Measurements from ENCODE around the gene IMPG1. TPM values are rescaled to one million over a fixed set of nuclear protein-coding genes. Genes with fewer than 3 reads are reported as not detected.

The IMPG1 gene
- total RNA-seq, 2 donors from 2014 or later, result not detected

DNA sequence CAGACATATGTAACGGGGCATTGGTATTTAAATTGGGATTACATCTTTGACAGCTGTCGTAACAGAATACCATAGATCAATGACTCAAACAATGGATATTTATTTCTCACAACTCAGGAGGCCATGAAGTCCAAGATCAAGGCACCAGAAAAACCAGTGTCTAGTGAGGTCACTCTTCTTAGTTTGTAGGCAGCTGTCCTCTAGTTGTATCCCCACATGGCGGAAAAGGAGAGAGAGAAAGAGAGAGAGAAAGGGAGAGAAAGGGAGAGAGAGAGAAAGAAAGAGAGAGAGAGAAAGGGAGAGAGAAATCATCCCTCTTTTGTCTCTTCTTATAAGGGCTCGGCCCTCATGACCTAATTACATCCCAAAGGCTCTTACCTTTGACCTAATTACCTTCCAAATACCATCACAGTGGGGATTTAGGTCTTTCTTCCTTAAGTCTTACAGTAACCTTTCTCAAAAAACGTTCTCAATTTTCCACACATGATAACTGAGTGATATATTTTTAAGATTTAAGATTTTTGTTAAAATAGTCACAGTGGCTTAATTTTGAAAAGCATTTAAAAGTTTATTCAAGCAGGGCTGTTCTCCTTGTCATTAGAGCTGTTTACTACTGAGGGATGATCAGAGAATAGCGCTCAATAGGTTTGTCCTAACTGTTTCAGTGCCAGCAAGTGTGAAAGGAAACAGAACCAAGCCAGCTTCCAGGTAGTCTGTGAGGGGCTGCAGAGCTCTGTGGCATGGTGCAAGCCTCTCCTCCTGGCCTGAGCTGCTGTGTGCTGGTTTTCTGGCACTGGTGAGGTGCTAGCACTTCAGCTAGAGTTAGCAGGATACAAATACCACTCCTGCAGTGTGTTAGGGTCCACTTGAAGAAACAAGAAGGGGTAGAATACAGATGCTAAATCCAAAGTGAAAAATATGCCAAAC is 79.0 kb downstream of the IMPG1 start:
- Mint-ChIP-seq H3K27ac (no peak overlapping the region), H3K27me3 (peaks cover 4% of the 10 kb centered on the region), H3K9me3 (no peaks in the 10 kb centered on the region), H3K4me3 (no peak overlapping the region), H3K4me1 (no peaks in the 10 kb centered on the region), H3K36me3 (ENCODE audit: low read depth) (no peaks in the 10 kb centered on the region)
- no peak for ATAC-seq (replicated peaks)

GRCh38 chr6:75991941-75992340 is 80.5 kb downstream of the IMPG1 start:
- H3K4me1 Mint-ChIP-seq, result no peaks in the 10 kb centered on the region
- H3K27me3 Mint-ChIP-seq, result peaks cover 4% of the 10 kb centered on the region
- no peaks in the 10 kb centered on the region for H3K9me3 Mint-ChIP-seq
- no peak overlapping the region for H3K4me3 Mint-ChIP-seq
- no peak for ATAC-seq (replicated peaks)
- no peaks in the 10 kb centered on the region for H3K36me3 Mint-ChIP-seq (ENCODE audit: low read depth)
- no peak overlapping the region for H3K27ac Mint-ChIP-seq

GRCh38 chr6:75986935-75987334 is 85.5 kb downstream of the IMPG1 start:
- Mint-ChIP-seq H3K4me3 (no peak overlapping the region), H3K9me3 (no peaks in the 10 kb centered on the region), H3K36me3 (ENCODE audit: low read depth) (no peaks in the 10 kb centered on the region), H3K27ac (no peak overlapping the region), H3K27me3 (no peaks in the 10 kb centered on the region), H3K4me1 (no peaks in the 10 kb centered on the region)
- no peak for ATAC-seq (replicated peaks)

- ATAC-seq (replicated peaks), result no peak
- Mint-ChIP-seq H3K27ac (no peak overlapping the region), H3K9me3 (no peaks in the 10 kb centered on the region)
Observed at GRCh38 chr6:75975904-75976303, 96.6 kb downstream of the IMPG1 start.

GRCh38 chr6:75970093-75970492 is 102.4 kb downstream of the IMPG1 start:
- no peak overlapping the region for H3K27ac Mint-ChIP-seq
- H3K4me3 Mint-ChIP-seq, result no peak overlapping the region
- no peaks in the 10 kb centered on the region for H3K4me1 Mint-ChIP-seq
- no peaks in the 10 kb centered on the region for H3K9me3 Mint-ChIP-seq
- no peak for ATAC-seq (replicated peaks)
- H3K27me3 Mint-ChIP-seq, result peaks cover 5% of the 10 kb centered on the region
- H3K36me3 Mint-ChIP-seq (ENCODE audit: low read depth), result no peaks in the 10 kb centered on the region

More at GRCh38 chr6:75975904-75976303, 96.6 kb downstream of the IMPG1 start:
- H3K4me1 Mint-ChIP-seq, result no peaks in the 10 kb centered on the region
- H3K27me3 Mint-ChIP-seq, result peaks cover 3% of the 10 kb centered on the region
- H3K4me3 Mint-ChIP-seq, result no peak overlapping the region
- H3K36me3 Mint-ChIP-seq (ENCODE audit: low read depth), result no peaks in the 10 kb centered on the region

GRCh38 chr6:75968143-75968542 is 104.3 kb downstream of the IMPG1 start:
- ATAC-seq (replicated peaks), result no peak
- no peaks in the 10 kb centered on the region for H3K36me3 Mint-ChIP-seq (ENCODE audit: low read depth)
- no peak overlapping the region for H3K27ac Mint-ChIP-seq
- H3K27me3 Mint-ChIP-seq, result peaks cover 5% of the 10 kb centered on the region
- no peaks in the 10 kb centered on the region for H3K9me3 Mint-ChIP-seq
- no peak overlapping the region for H3K4me3 Mint-ChIP-seq
- H3K4me1 Mint-ChIP-seq, result no peaks in the 10 kb centered on the region

DNA sequence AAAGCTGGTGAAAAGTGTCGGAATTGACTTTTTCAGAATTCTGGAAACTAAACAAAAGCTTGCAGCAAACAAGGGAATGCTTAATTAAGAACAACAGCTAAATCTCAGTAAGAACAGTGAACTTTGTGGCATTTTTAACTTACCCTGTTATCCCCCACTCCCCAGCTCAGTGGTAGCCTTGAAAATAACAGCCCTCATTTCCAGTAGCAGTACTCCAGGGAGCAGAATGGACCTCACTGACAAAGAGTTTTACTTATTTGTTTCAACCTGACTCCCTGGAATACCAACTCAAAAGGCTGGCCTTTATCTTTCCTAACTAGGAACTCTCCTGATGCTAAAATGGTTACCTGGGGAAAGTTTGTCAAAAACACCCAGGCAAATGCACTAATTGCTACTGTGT is 108.9 kb downstream of the IMPG1 start:
- H3K27ac Mint-ChIP-seq, result no peak overlapping the region
- no peaks in the 10 kb centered on the region for H3K9me3 Mint-ChIP-seq
- no peak overlapping the region for H3K4me3 Mint-ChIP-seq
- no peaks in the 10 kb centered on the region for H3K36me3 Mint-ChIP-seq (ENCODE audit: low read depth)
- peaks cover 2% of the 10 kb centered on the region for H3K27me3 Mint-ChIP-seq
- ATAC-seq (replicated peaks), result no peak
- H3K4me1 Mint-ChIP-seq, result no peaks in the 10 kb centered on the region

- no peak for ATAC-seq (replicated peaks)
- Mint-ChIP-seq H3K27ac (no peak overlapping the region), H3K27me3 (peaks cover 6% of the 10 kb centered on the region), H3K36me3 (ENCODE audit: low read depth) (no peaks in the 10 kb centered on the region), H3K4me1 (no peaks in the 10 kb centered on the region), H3K4me3 (no peak overlapping the region), H3K9me3 (no peaks in the 10 kb centered on the region)
Observed at GRCh38 chr6:75952128-75952527, 120.3 kb downstream of the IMPG1 start.

GRCh38 chr6:75947935-75948334 is 124.5 kb downstream of the IMPG1 start:
- no peaks in the 10 kb centered on the region for H3K36me3 Mint-ChIP-seq (ENCODE audit: low read depth)
- H3K9me3 Mint-ChIP-seq, result no peaks in the 10 kb centered on the region
- no peak overlapping the region for H3K4me3 Mint-ChIP-seq
- H3K4me1 Mint-ChIP-seq, result no peaks in the 10 kb centered on the region
- no peak for ATAC-seq (replicated peaks)
- peaks cover 16% of the 10 kb centered on the region for H3K27me3 Mint-ChIP-seq
- H3K27ac Mint-ChIP-seq, result no peak overlapping the region

DNA sequence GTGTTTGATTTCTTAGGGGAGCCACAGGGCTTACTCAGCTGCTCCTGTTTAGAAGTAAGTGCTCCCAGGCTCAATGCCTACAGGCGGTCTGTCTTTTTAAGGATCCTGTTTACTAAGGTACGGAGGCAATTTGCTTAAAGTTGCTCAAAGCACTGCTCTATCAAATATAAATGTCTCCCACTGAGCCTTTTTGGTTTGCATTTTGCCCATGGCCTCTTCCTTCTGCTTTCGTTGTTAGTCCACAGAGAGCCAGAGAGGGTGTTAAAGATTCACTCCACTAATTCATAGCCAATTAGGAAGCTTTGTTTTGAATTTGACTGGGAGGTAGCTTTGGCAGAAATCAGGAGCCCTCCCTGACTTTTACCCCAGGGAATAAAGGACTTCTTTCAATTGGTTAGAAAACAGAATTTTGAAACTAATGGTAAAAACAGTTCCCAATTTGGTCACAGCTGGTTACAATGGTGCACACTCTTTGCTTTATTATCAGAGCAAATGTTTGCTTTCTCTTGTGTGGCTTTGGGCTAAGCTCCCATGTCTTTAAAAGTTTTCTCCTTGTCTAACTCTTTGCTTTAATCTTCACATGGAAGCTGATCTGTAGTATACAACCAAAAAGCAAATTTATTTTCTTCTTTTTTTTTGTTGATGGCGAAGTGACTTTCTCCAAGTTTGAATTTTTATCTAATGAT is 126.2 kb downstream of the IMPG1 start:
- Mint-ChIP-seq H3K36me3 (ENCODE audit: low read depth) (no peaks in the 10 kb centered on the region), H3K4me1 (no peaks in the 10 kb centered on the region), H3K27me3 (peaks cover 18% of the 10 kb centered on the region), H3K27ac (no peak overlapping the region), H3K4me3 (no peak overlapping the region), H3K9me3 (no peaks in the 10 kb centered on the region)
- ATAC-seq (replicated peaks), result no peak

GRCh38 chr6:75943381-75943780 is 129.1 kb downstream of the IMPG1 start:
- ATAC-seq (replicated peaks), result no peak
- no peak overlapping the region for H3K27ac Mint-ChIP-seq
- no peak overlapping the region for H3K4me3 Mint-ChIP-seq
- no peaks in the 10 kb centered on the region for H3K36me3 Mint-ChIP-seq (ENCODE audit: low read depth)
- H3K4me1 Mint-ChIP-seq, result no peaks in the 10 kb centered on the region
- H3K9me3 Mint-ChIP-seq, result no peaks in the 10 kb centered on the region
- H3K27me3 Mint-ChIP-seq, result peaks cover 18% of the 10 kb centered on the region

- Mint-ChIP-seq H3K4me1 (no peaks in the 10 kb centered on the region), H3K27me3 (peaks cover 19% of the 10 kb centered on the region), H3K9me3 (no peaks in the 10 kb centered on the region), H3K27ac (no peak overlapping the region), H3K4me3 (no peak overlapping the region), H3K36me3 (ENCODE audit: low read depth) (no peaks in the 10 kb centered on the region)
- no peak for ATAC-seq (replicated peaks)
Observed at GRCh38 chr6:75941509-75941908, 131.0 kb downstream of the IMPG1 start.

GRCh38 chr6:75940564-75940963 is 131.9 kb downstream of the IMPG1 start:
- no peak overlapping the region for H3K27ac Mint-ChIP-seq
- no peak overlapping the region for H3K4me3 Mint-ChIP-seq
- peaks cover 25% of the 10 kb centered on the region for H3K27me3 Mint-ChIP-seq
- ATAC-seq (replicated peaks), result no peak
- no peaks in the 10 kb centered on the region for H3K36me3 Mint-ChIP-seq (ENCODE audit: low read depth)
- no peaks in the 10 kb centered on the region for H3K4me1 Mint-ChIP-seq
- no peaks in the 10 kb centered on the region for H3K9me3 Mint-ChIP-seq

DNA sequence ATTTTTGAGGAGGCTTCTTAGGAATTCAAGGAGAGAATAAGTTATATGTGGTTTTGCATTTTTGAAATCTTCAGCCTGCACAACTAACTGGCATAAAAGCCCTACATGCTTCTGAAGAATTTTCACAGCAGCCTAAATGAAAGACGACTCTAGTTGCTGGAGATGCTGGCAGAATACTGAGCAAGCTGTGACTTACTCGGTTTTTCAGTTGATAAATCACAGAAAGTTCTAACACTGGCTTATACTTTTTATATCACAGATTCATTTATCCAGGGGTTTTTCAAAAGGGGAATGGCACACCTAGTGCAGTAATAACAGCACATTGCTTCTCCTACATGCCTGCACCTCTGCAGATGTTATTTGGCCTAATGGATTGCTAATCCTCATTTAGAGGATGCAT is 134.6 kb downstream of the IMPG1 start:
- ATAC-seq (replicated peaks), result no peak
- no peaks in the 10 kb centered on the region for H3K9me3 Mint-ChIP-seq
- peaks cover 20% of the 10 kb centered on the region for H3K27me3 Mint-ChIP-seq
- no peak overlapping the region for H3K4me3 Mint-ChIP-seq
- H3K27ac Mint-ChIP-seq, result no peak overlapping the region
- H3K36me3 Mint-ChIP-seq (ENCODE audit: low read depth), result no peaks in the 10 kb centered on the region
- H3K4me1 Mint-ChIP-seq, result peaks cover 5% of the 10 kb centered on the region

DNA sequence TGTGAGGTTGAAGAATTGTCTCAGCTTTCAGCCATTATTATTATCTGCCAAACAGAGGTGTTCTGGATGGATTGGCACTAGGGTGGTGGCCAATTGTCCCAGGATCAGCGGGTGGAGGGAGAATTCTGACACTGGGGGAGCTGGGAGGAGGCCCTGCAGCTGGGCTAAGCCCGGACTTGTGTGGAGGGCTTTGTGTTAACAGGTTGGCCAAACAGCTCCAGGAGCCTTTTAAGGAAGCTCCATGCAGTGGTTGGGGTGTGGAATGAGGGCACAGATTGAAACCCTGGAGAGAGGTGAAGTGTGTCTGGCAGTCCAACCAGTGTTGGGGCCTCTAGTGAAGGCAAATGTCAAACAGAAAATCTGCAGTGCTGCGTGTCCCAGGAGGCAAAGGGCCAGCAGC is 135.8 kb downstream of the IMPG1 start:
- H3K9me3 Mint-ChIP-seq, result no peaks in the 10 kb centered on the region
- no peaks in the 10 kb centered on the region for H3K36me3 Mint-ChIP-seq (ENCODE audit: low read depth)
- ATAC-seq (replicated peaks), result no peak
- H3K27ac Mint-ChIP-seq, result no peak overlapping the region
- no peak overlapping the region for H3K4me3 Mint-ChIP-seq
- H3K27me3 Mint-ChIP-seq, result peaks cover 20% of the 10 kb centered on the region
- peaks cover 5% of the 10 kb centered on the region for H3K4me1 Mint-ChIP-seq

Data from activated T-helper 17 cell treated with anti-CD3 and anti-CD28 coated beads, Interleukin-2, amount 50 U/mL, for 72 hours (primary cell).